Cardiac muscle cell (in vitro differentiated cells and primary cell): ENCODE data around the gene DCTN4. TPM values are rescaled to one million over a fixed set of nuclear protein-coding genes. Genes with fewer than 3 reads are reported as not detected.

Source experiments
- DNase-seq, 2 donors: peaks; one replicate each; pipeline versions ENCODE4 v3.0.0 to v3.0.0-alpha.2; 2010 to 2017; ENCODE audit warnings: low read depth in 1 of 2, low spot score in 1 of 2
- H3K27ac ChIP-seq: fragments of 200-600 bp; sonication (generic); 2 replicates; pipeline ENCODE4 v1.5.1; 2016
- H3K27me3 ChIP-seq: fragments of 200-600 bp; sonication (generic); 2 replicates; pipeline ENCODE4 v1.6.0; 2016; ENCODE audit warnings: control low read depth
- H3K36me3 ChIP-seq: fragments of 200-600 bp; sonication (generic); 2 replicates; pipeline ENCODE4 v1.5.1; 2016; ENCODE audit warnings: control low read depth
- H3K4me1 ChIP-seq: fragments of 200-600 bp; sonication (generic); 2 replicates; pipeline ENCODE4 v1.8.1; 2017; ENCODE audit warnings: low read depth, mild to moderate bottlenecking, mixed run types
- H3K4me3 ChIP-seq: fragments of 200-600 bp; sonication (generic); 2 replicates; pipeline ENCODE4 v1.5.1; 2016; ENCODE audit warnings: mild to moderate bottlenecking
- H3K9me3 ChIP-seq: fragments of 200-600 bp; sonication (generic); 2 replicates; pipeline ENCODE4 v1.5.1; 2017; ENCODE audit warnings: low read depth, mild to moderate bottlenecking, control low read depth
- CTCF ChIP-seq: IDR thresholded peaks from 2 replicates; pipeline ENCODE4 v1.5.1; 2012; ENCODE audit warnings: low read depth, mild to moderate bottlenecking, low read length
- polyA plus RNA-seq: library from polyadenylated mRNA; unstranded; fragments of >200 nt; fragmentation: Nextera tagmentation; extraction: Ambion mirVana; gene quantifications from 2 replicates; pipeline ENCODE4 v1.2.1, GENCODE V29; 2016
- total RNA-seq: library from RNA; depleted of rRNA; stranded (reverse); fragments of >200 nt; gene quantifications from 2 replicates; pipeline ENCODE4 v1.2.3, GENCODE V29; 2016

DCTN4 gene
- total and polyA plus RNA-seq, 2 experiments from 2014 or later: 26.7 to 46.2 TPM

GRCh38 chr5:150703762-150704161, 55.1 kb downstream of the DCTN4 start:
- Histone ChIP-seq H3K4me1 (peaks cover 10% of the 10 kb centered on the region), H3K27ac (no peak overlapping the region)

GRCh38 chr5:150700594-150701377, 58.0 kb downstream of the DCTN4 start, which contains the start of gene RBM22:
TSS of gene RBM22 (minus strand) at chr5:150701062. CDS start at chr5:150700985, 77 bp downstream.
- H3K4me1 ChIP-seq: peaks cover 10% of the 10 kb centered on the region
- H3K9me3 ChIP-seq: no peaks in the 10 kb centered on the region
- TF ChIP-seq CTCF: peak; percentile 63
- no peaks in the 10 kb centered on the region for H3K27me3 ChIP-seq
- DNase-seq: peak; percentile 92 to 96
- peaks cover 23% of the 10 kb centered on the region for H3K36me3 ChIP-seq
- peak within 1 kb of the TSS; percentile 98 for H3K4me3 ChIP-seq
- peak within 1 kb of the TSS; percentile 95 for H3K27ac ChIP-seq

More at GRCh38 chr5:150703762-150704161, 55.1 kb downstream of the DCTN4 start:
- peak in 1 of 2 donors; percentile 11 for DNase-seq
- H3K27me3 ChIP-seq: no peaks in the 10 kb centered on the region
- no peaks in the 10 kb centered on the region for H3K9me3 ChIP-seq
- no peak overlapping the region for H3K4me3 ChIP-seq
- TF ChIP-seq CTCF: no peak
- H3K36me3 ChIP-seq: no peaks in the 10 kb centered on the region

GRCh38 chr5:150700246-150700593, 58.6 kb downstream of the DCTN4 start:
- H3K4me1 ChIP-seq: peaks cover 10% of the 10 kb centered on the region
- no peaks in the 10 kb centered on the region for H3K27me3 ChIP-seq
- DNase-seq: no peak
- H3K27ac ChIP-seq: peak overlapping the region; percentile 95
- peak overlapping the region; percentile 98 for H3K4me3 ChIP-seq
- H3K36me3 ChIP-seq: peaks cover 29% of the 10 kb centered on the region
- H3K9me3 ChIP-seq: no peaks in the 10 kb centered on the region
- no peak for TF ChIP-seq CTCF

GRCh38 chr5:150694612-150695011, 64.2 kb downstream of the DCTN4 start:
- Histone ChIP-seq H3K27ac (no peak overlapping the region), H3K4me3 (no peak overlapping the region), H3K4me1 (peaks cover 6% of the 10 kb centered on the region), H3K27me3 (no peaks in the 10 kb centered on the region), H3K36me3 (peaks cover 75% of the 10 kb centered on the region), H3K9me3 (no peaks in the 10 kb centered on the region)
- DNase-seq: peak in 1 of 2 donors; percentile 91
- TF ChIP-seq CTCF: no peak

- no peak for DNase-seq
- H3K4me1 ChIP-seq: no peaks in the 10 kb centered on the region
- H3K9me3 ChIP-seq: no peaks in the 10 kb centered on the region
- no peak for TF ChIP-seq CTCF
- H3K4me3 ChIP-seq: no peak overlapping the region
- H3K27ac ChIP-seq: no peak overlapping the region
- no peaks in the 10 kb centered on the region for H3K27me3 ChIP-seq
- H3K36me3 ChIP-seq: peaks cover 67% of the 10 kb centered on the region
Observed at GRCh38 chr5:150692276-150692675, 66.5 kb downstream of the DCTN4 start.
